Kasumi-1 (cell line): Measurements from ENCODE around the gene LTBP1.
"Not testable (repeated sequence)": the region's sequence is repeated elsewhere in the genome, so short reads cannot be mapped to it uniquely, and the experiment has no call there.

Source experiments
- DNase-seq, 2 experiments: peaks; one replicate each; lab custom pipeline; 2025; lab: John Stamatoyannopoulos, UW

LTBP1 gene

DNA sequence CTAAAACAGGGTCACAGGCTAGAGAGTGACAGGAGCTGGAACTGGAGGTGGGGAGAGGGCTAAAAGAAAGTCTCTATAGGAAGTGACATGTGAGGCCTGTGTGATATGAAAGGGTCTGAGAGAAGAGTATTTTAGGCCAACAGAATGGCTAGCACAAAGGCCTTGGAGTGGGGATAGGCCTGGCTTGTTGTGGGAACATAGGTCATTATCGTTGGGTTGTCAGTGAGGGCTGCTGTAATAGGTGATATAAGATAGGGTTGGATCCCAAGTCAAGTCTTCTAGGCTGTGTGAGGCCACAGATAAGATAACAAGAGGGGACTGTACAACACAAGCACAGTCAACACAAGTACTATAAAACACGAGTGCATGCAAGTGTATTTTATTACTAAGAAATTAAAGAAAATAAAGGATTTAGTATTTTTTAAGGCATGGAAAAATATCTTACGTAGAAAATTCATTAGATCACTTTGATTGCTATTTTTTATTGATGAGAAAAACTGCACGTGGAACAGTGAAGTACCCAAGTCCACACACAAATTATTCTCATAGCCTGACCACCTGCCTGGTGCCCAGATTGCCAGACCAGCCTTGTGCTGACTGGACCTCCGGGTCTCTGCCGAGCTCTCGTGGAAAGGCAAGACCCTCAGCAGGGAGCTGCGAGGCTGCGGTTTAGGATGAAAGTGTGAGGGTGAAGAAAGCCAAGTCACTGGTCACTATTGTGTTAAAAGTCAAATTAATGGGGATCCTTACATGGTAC, 14.1 kb downstream of the LTBP1 start:
- no peak for DNase-seq

DNA sequence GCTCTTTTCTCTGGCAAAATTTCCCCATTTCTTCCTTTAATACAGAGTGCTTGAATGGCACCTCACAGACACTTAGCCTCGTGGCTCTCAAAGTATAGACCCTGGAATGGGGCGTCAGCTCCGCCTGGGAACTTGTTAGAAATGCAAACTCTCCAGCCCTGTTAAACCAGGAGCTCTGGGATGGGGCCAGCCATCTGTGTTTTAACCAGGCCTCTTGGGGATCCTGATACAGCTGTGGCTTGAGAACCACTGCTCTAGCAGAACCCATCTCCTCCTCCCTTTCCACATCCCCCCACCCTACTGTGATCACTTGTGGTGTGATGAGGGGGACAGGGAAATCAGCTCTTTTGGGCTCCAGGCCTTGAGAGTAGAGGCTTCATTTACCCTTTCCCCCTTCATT, 15.9 kb downstream of the LTBP1 start:
- DNase-seq = no peak

DNA sequence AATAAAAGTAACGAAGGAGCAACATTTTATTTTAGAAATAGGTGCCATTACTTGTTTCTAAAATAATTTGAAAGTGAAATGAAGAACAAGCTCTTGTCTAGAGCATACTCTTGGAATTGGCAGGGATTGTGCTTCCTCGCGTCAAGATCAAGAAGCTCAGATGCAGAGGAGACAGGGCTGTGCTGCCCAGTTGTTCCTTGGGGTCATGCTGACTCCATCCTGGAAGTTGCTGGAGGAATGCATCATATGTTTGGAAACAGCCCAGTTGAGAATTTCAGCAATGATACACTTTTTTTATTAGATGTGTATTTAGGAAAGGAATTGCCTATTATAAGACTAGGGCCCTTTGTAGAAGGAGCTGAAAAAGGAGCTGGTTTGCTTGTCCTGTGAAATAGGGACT, 17.2 kb downstream of the LTBP1 start:
- no peak for DNase-seq

DNA sequence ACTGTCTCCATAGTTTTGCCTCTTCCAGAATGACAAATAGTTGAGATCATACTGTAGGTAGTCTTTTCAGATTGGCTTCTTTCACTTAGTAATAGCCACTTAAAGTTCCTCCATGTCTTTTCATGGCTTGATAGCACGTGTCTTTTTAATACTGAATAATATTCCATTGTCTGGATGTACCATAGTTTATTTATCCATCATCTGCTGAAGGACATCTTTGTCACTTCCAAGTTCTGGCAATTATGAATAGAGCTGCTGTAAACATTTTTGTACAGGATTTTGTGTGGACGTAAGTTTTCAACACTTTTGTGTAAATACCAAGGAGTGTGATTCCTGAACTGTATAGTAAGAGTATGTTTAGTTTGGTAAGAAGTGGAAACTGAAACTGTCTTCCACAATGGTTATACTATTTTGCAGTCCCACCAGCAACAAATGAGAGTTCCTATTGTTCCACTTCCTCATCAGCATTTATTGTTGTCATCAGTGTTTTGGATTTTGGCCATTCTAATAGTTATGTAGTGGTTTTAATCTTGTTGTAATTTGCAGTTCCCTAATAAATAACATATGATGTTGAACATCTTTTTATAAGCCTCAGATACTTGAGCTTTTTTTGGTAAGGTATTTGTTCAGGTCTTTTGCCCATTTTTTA, 18.9 kb downstream of the LTBP1 start:
- DNase-seq = no peak

DNA sequence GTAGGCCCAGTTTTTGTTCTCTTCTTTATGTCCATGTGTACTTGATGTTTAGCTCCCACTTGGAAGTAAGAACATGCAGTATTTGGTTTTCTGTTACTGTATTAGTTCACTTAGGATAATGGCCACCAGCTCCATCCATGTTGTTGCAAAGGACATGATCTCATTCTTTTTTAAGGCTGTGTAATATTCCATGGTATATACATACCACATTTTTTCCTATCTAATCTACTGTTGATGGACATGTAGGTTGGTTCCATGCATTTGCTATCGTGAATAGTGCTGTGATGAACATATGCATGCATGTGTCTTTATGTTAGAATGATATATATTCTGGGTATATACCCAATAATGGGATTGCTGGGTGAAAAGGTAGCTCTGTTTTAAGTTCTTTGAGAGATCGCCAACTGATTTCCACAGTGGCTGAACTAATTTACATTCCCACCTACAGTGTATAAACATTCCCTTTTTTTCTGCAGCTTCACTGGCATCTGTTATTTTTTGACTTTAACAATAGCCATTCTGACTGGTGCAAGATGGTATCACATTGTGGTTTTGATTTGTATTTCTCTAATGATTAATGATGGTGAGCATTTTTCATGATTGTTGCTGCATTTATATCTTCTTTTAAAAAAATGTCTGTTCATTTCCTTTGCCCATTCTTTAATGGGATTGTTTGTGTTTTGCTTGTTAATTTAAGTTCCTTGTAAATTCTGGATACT, 22.9 kb downstream of the LTBP1 start:
- DNase-seq = no peak

DNA sequence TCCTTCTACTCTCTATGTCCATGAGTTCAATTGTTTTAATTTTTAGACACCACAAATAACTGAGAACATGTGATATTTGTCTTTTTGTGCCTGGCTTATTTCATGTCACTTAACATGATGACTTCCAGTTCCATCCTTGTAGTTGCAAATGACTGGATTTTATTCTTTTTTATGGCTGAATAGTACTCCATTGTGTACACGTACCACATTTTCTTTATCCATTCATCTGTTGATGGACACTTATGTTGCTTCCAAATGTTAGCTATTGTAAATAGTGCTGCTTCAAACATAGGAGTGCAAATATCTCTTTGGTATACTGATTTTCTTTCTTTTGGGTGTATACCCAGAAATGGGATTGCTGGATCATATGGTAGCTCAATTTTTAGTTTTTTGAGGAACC, 27.0 kb downstream of the LTBP1 start:
- not testable (repeated sequence) for DNase-seq

DNA sequence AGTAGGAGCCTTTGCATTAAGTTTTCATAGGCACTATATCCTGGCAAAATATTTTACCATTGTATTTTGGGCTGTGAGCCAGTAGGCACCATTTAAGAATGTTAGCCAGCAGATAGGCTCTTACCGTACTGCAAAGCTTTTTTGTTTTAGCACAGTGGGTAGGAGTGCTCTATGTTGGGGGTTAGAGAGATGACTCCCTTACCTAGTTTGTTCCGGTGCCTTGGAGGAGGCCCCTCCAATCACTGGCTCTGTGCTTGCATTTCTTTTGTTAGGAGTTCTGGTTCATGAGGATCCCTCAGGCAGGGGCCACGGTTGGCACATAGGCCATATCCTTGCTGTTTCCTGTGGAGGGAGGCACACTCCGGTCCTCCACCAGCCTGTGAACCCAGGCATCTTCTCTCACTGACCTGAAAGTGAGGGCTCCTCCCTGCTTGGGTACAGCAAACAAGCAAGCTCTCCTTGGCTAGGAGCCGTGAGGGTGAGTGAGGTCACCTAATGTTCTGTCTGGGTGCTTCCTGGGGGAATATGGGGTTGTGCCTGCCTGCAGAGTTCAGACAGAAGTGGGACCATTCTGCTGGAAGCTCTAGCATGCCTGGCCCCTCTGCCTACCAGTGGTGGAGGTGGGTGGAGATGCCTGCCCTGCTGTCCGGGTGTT, 29.8 kb downstream of the LTBP1 start:
- DNase-seq = no peak

DNA sequence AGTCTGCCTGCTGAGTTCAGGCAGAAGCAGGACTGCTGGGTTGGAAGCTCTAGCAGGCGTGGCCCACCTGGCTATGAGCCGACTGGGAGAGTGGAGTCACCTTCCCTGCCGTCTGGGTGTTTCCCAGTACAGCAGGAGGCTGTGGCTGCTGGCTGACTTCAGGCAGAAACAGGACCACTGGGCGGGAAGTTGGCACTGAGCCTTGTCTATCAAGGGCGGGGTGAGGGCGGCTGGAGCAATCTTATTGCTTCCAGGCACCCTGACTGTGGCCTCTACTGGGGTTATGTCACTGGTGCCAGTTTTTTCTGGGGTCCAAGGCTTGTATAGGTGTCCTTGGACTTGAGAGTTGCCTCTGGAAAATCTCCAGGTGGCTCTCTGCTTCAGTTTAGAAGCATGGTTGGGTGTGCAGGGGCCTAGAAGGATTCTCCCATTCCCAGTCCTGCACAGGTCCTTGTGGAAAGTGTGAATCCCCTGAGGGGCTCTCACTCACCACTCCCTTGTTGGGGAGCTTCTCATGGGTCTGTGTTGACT, 30.5 kb downstream of the LTBP1 start:
- no peak for DNase-seq

DNA sequence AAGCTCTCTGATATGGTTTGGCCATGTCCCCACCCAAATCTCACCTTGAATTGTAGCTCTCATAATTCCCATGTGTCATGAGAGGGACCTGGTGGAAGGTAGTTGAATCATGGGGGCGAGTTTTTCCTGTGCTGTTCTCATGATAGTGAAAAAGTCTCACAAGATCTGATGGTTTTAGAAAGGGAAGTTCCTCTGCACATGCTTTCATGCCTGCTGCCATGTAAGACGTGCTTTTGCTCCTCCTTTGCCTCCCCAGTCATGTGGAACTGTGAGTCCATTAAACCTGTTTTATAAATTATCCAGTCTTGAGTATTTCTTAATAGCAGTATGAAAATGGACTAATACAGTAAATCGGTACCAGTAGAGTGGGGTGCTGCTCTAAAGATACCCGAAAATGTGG, 34.9 kb downstream of the LTBP1 start:
- DNase-seq = no peak

DNA sequence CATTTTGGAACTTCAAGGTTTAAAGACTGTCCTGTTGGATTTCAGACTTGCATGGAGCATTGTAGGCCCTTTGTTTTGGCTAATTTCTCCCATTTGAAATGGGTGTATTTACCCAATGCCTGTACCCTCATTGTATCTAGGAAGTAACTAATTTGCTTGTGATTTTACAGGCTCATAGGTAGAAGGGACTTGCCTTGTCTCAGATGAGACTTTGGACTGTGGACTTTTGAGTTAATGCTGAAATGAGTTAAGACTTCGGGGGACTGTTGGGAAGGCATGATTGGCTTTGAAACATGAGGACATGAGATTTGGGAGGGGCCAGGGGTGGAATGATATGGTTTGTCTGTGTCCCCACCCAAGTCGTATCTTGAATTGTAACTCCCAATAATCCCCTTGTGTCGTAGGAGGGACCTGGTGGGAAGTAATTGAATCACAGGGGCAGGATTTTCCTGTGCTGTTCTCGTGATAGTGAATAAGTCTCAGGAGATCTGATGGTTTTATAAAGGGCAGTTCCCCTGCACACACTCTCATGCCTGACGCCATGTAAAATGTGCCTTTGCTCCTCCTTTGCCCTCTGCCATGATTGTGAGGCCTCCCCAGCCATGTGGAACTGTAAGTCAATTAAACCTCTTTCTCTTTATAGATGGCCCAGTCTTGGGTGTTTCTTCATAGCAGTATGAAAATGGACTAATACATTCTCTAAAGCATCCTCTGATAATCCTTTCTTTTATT, 36.6 kb downstream of the LTBP1 start:
- not testable (repeated sequence) for DNase-seq

DNA sequence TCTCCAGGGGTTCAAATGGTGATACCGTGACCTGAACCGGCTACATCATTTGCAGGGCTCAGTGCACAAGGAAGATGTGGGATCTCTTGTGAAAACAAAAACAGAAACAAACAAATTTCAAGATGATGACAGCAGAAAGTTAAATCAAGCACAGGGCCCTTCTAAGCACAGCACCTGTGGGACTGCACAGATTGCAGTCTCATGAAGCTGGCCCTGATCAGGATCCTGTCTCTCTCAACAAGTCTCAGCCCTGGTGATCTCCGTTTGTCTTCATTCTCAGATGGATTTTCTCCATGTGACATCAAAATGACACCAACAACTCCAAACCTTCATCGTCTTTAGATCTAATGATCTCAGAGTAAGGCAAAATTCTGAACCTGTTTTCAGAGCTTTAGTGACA, 39.7 kb downstream of the LTBP1 start:
- no peak for DNase-seq

DNA sequence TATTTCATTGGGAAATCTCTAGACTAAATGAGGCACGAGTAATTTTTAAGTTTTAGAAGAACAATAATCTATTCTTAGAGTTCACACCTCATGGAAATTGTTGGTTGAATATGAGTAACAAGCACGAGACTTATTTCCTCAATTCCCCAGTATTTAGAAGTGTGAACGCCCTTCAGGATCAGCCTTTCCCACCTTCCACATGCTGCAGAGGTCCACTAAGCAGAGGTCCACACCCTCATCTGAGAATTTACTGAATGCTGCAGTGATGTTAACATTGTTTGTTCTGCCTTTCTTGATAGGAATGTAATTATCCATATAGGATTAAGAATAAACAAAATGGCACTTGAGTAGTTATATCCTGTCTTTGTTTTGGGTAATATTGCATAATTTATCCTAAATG, 41.8 kb downstream of the LTBP1 start:
- DNase-seq = no peak

DNA sequence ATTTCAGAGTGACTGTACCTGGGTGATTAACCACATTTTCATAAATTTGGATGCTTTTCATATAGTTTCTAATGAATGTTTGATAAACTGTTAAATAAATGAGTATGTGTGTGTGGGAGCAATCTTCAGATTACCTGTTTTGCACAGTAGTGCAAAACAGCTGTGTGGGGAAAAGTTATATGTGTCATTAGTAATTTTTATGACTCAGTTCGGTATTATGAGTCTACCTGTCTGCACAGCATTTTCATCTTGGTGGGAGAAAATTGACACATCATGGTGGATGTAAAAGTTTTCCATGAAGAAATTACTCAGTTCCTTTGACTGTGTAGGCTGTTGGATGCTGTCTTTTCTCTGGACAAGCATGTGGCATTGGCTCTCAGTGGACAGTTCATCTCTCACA, 43.8 kb downstream of the LTBP1 start:
- no peak for DNase-seq

DNA sequence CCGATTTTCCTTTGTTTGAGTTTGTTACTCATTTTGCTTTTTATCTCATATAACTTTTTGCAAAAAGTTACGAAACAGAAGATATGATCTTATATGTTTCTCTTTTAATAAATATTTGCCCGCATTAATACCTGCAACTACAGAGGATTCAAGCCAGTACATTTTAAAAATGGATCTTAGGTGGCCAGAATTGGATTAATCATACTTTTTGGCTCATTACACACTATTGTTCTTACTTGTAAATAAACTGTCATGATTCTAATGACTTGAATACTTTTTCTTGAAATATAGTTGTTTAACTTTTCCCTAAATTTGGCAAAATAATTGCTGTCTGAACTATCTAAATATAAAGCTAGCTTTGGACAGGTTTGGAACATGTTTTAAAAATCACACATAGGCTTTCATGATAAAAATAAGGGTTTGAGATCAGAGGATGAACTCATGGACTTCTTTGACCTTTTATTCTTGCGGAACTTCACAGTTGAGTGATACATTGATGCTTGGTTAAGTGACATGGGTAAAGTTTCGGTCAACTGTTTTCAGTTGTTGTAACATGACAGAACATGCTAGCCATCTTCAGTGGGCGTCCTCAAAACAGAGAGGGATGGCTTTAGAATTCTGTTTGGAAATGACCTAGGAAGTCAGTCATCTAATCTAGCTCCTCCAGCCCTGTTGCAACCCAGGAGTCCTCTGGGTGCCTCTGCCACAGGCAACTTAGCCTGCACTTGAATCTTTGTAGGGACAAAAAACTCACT, 44.5 kb downstream of the LTBP1 start:
- no peak for DNase-seq

DNA sequence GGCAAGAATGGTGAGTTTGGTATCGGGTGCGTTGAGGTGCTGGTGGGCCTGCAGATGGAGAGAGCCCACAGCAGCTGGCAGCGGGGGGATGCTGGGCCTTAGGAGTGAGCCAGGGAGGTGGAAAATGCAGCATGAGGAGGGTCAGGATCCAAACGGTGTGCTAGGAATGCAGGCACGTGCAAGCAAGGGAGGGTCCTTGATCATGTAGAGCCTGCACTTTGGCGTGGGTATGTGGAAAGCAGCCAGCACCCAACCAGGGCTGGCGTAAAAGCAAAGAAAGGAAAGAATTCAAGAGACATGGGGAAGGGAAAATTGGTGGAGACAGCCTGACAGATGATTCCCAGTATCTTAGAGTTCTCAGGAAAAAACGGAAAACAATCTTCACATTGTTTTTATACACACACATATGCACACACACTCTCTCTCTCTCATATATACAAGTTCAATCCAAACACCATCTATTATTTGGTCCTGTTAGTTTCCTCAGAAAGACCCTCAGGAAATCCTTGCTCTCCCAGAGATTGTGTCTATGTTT, 46.3 kb downstream of the LTBP1 start:
- no peak for DNase-seq

DNA sequence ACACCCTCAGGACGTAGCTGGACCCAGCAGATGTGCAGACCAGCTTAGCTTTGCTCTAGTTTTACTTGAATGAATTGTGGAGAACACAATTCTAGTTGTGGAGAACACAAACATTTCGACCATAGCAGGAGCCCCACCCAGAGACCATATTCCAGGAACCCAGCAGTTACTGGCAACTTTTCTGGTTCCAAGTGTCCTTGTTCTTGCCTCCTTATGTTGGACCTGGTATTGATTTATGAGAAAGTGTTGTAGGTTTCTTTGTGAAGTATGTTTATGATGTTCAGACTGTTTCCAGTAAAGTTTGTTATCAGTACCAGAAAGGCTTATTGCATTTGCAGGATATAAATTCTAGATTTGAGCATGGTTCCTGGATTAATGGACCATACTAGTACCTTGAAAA, 51.0 kb downstream of the LTBP1 start:
- DNase-seq = no peak

DNA sequence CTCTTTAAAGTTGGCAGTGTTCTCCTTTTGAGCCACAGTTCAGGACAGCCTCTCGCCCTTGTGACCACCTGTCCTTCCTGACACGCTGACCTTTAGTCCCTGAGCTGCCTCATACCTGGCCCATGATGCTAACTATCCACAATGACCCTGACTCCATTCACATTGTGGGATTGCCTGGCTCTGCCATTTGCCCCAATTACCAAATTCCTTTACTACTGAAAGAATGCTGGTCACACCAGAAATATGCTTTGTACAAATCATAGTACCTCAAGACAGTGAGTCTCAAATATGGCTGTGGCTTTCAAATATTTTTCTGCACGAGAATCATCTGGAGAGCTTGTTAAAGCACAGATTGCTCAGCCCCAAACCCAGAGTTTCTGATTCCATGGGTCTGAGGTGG, 54.2 kb downstream of the LTBP1 start:
- DNase-seq = no peak

DNA sequence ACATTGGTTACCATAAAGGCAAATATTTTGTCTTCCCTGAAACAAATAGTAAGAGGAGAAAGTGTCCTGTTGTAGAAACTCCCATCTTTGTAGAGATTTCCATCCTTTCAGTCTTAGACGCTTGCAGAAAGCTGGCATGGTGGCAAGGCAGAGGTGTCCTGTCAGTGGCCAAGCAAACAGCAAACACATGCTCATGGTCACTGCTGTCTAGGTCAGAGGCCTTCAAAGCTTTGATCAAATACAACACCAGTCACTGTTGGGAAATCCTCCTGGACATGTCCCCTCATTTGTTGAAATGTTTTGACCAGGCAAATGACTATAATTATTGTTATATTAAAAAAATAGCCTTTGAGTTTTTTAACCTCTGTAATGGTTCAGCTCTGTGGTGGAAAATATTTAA, 55.1 kb downstream of the LTBP1 start:
- DNase-seq = no peak

DNA sequence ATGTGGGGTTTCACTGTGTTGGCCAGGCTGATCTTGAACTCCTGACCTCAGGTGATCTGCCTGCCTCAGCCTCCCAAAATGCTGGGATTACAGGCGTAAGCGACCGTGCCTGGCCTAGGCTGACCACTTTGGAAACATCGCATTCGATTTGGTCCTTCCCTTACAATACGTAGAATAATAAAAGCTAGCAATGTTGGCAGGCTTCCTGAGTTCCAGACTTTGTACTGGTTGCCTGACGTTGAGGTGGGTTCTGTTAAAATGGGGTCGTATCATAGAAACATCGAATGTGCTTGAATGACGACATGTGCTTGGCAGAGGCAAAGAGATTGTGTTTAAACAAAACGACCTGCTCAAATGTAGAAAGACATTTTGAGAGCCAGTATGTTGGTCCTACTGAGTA, 56.1 kb downstream of the LTBP1 start:
- DNase-seq = no peak

DNA sequence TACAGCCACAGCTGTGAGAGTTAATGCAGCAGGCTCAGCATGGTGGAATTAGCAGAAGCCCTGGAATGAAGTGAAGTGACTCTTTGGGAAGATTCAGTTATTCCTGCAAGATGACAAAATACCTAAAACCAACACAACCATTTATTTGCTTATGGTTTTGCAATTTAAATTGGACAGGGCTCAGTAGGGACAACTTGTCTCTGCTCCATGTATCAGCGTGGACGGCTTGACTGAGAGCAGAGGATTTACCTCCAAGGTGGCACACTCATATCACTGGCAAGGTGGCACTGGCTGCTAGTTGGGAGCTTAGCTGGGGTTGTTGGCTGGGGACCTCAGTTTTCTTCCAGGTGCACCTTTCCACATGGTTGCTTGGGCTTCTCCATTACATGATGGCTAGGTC, 58.3 kb downstream of the LTBP1 start:
- no peak for DNase-seq

DNA sequence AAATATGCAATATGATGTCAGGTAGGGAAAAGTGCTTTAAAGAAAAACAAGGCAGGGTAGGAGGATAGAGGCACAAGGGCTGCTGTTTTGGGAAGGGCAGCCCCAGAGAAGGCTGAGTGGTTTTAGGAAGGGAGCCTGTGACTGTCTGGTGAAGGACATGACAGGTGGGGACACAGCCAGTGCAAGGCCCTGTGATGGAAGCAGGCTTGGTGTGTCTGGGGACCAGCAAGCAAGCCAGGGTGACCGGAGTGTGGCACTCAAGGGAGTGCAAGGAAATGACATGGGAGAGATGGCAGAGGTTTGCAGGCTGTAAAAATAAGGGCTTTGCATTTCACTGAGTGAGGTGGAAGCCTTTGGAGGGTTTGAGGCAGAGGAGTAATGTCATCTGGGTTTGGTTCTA, 62.0 kb downstream of the LTBP1 start:
- DNase-seq = no peak
